ENCODE measurements around the gene PPME1.
A peak's percentile ranks its signal among the peaks of the same experiment; 100 is the strongest.
"Not testable (repeated sequence)": the region's sequence is repeated elsewhere in the genome, so short reads cannot be mapped to it uniquely, and the experiment has no call there.

The PPME1 gene

GRCh38 chr11:74170694-74171629 lies at the start of gene PPME1, which contains the start of gene C2CD3:
Gene PPME1, plus strand, starts transcription at chr11:74171289. Its CDS starts 133 bp downstream, at chr11:74171422.
Gene C2CD3, minus strand, starts transcription at chr11:74171002. Its CDS starts 210 bp downstream, at chr11:74170792.
- H3K27me3 ChIP-seq (ENCODE audit: insufficient read depth, low read length), result no peaks in the 10 kb centered on the region
- peak within 1 kb of the TSS; percentile 51 for H2AFZ ChIP-seq (ENCODE audit: low read depth, low read length)
- H3K4me1 ChIP-seq (ENCODE audit: insufficient read depth, low read length), result peaks cover 25% of the 10 kb centered on the region
- H3K9me3 ChIP-seq (ENCODE audit: low read length), result no peaks in the 10 kb centered on the region
- H3K4me3 ChIP-seq (ENCODE audit: low read length), result peak within 1 kb of the TSS; percentile 76
- H3K36me3 ChIP-seq (ENCODE audit: insufficient read depth, low read length), result peaks cover 20% of the 10 kb centered on the region

- Histone ChIP-seq H3K4me3 (ENCODE audit: low read length) (no peak overlapping the region), H3K9me3 (ENCODE audit: low read length) (peaks cover 3% of the 10 kb centered on the region), H3K36me3 (ENCODE audit: insufficient read depth, low read length) (peaks cover 30% of the 10 kb centered on the region), H3K4me1 (ENCODE audit: insufficient read depth, low read length) (no peaks in the 10 kb centered on the region), H2AFZ (ENCODE audit: low read depth, low read length) (no peak overlapping the region), H3K27me3 (ENCODE audit: insufficient read depth, low read length) (no peaks in the 10 kb centered on the region)
Observed at GRCh38 chr11:74121804-74122203, 49.3 kb upstream of the PPME1 start.

- Histone ChIP-seq H3K27me3 (ENCODE audit: insufficient read depth, low read length) (no peaks in the 10 kb centered on the region), H3K4me3 (ENCODE audit: low read length) (no peak overlapping the region), H3K36me3 (ENCODE audit: insufficient read depth, low read length) (peaks cover 25% of the 10 kb centered on the region), H2AFZ (ENCODE audit: low read depth, low read length) (no peak overlapping the region), H3K4me1 (ENCODE audit: insufficient read depth, low read length) (no peaks in the 10 kb centered on the region), H3K9me3 (ENCODE audit: low read length) (no peaks in the 10 kb centered on the region)
Observed at GRCh38 chr11:74123008-74123448, 48.1 kb upstream of the PPME1 start.

- H3K27me3 ChIP-seq (ENCODE audit: insufficient read depth, low read length); H3K4me1 ChIP-seq (ENCODE audit: insufficient read depth, low read length); H3K9me3 ChIP-seq (ENCODE audit: low read length); H3K4me3 ChIP-seq (ENCODE audit: low read length); H2AFZ ChIP-seq (ENCODE audit: low read depth, low read length): not testable (repeated sequence)
- H3K36me3 ChIP-seq (ENCODE audit: insufficient read depth, low read length), result peaks cover 40% of the 10 kb centered on the region
Observed at GRCh38 chr11:74129121-74129520, 42.0 kb upstream of the PPME1 start.

GRCh38 chr11:74132833-74133232 lies 38.3 kb upstream of the PPME1 start:
- Histone ChIP-seq H3K36me3 (ENCODE audit: insufficient read depth, low read length) (peaks cover 58% of the 10 kb centered on the region), H3K27me3 (ENCODE audit: insufficient read depth, low read length) (no peaks in the 10 kb centered on the region), H2AFZ (ENCODE audit: low read depth, low read length) (no peak overlapping the region), H3K4me3 (ENCODE audit: low read length) (no peak overlapping the region), H3K4me1 (ENCODE audit: insufficient read depth, low read length) (no peaks in the 10 kb centered on the region), H3K9me3 (ENCODE audit: low read length) (peaks cover 8% of the 10 kb centered on the region)

GRCh38 chr11:74133436-74133835 lies 37.7 kb upstream of the PPME1 start:
- H3K9me3 ChIP-seq (ENCODE audit: low read length), result peaks cover 8% of the 10 kb centered on the region
- H3K4me3 ChIP-seq (ENCODE audit: low read length), result no peak overlapping the region
- H3K27me3 ChIP-seq (ENCODE audit: insufficient read depth, low read length), result no peaks in the 10 kb centered on the region
- H3K4me1 ChIP-seq (ENCODE audit: insufficient read depth, low read length), result peaks cover under 1% of the 10 kb centered on the region
- no peak overlapping the region for H2AFZ ChIP-seq (ENCODE audit: low read depth, low read length)
- H3K36me3 ChIP-seq (ENCODE audit: insufficient read depth, low read length), result peaks cover 64% of the 10 kb centered on the region

- peaks cover 13% of the 10 kb centered on the region for H3K4me1 ChIP-seq (ENCODE audit: insufficient read depth, low read length)
- no peaks in the 10 kb centered on the region for H3K27me3 ChIP-seq (ENCODE audit: insufficient read depth, low read length)
- no peak overlapping the region for H3K4me3 ChIP-seq (ENCODE audit: low read length)
- no peak overlapping the region for H2AFZ ChIP-seq (ENCODE audit: low read depth, low read length)
- H3K9me3 ChIP-seq (ENCODE audit: low read length), result peaks cover 8% of the 10 kb centered on the region
- peaks cover 74% of the 10 kb centered on the region for H3K36me3 ChIP-seq (ENCODE audit: insufficient read depth, low read length)
Observed at GRCh38 chr11:74134661-74135060, 36.4 kb upstream of the PPME1 start.

GRCh38 chr11:74135127-74135840 lies 35.8 kb upstream of the PPME1 start:
- H3K36me3 ChIP-seq (ENCODE audit: insufficient read depth, low read length), result peaks cover 70% of the 10 kb centered on the region
- H2AFZ ChIP-seq (ENCODE audit: low read depth, low read length), result no peak overlapping the region
- no peaks in the 10 kb centered on the region for H3K27me3 ChIP-seq (ENCODE audit: insufficient read depth, low read length)
- peaks cover 7% of the 10 kb centered on the region for H3K9me3 ChIP-seq (ENCODE audit: low read length)
- peaks cover 14% of the 10 kb centered on the region for H3K4me1 ChIP-seq (ENCODE audit: insufficient read depth, low read length)
- no peak overlapping the region for H3K4me3 ChIP-seq (ENCODE audit: low read length)

- no peaks in the 10 kb centered on the region for H3K9me3 ChIP-seq (ENCODE audit: low read length)
- H3K36me3 ChIP-seq (ENCODE audit: insufficient read depth, low read length), result peaks cover 48% of the 10 kb centered on the region
- peaks cover 14% of the 10 kb centered on the region for H3K4me1 ChIP-seq (ENCODE audit: insufficient read depth, low read length)
- no peak overlapping the region for H3K4me3 ChIP-seq (ENCODE audit: low read length)
- no peak overlapping the region for H2AFZ ChIP-seq (ENCODE audit: low read depth, low read length)
- no peaks in the 10 kb centered on the region for H3K27me3 ChIP-seq (ENCODE audit: insufficient read depth, low read length)
Observed at GRCh38 chr11:74138021-74138420, 33.1 kb upstream of the PPME1 start.

- H3K27me3 ChIP-seq (ENCODE audit: insufficient read depth, low read length), result no peaks in the 10 kb centered on the region
- peaks cover 42% of the 10 kb centered on the region for H3K36me3 ChIP-seq (ENCODE audit: insufficient read depth, low read length)
- no peaks in the 10 kb centered on the region for H3K9me3 ChIP-seq (ENCODE audit: low read length)
- H2AFZ ChIP-seq (ENCODE audit: low read depth, low read length), result no peak overlapping the region
- H3K4me1 ChIP-seq (ENCODE audit: insufficient read depth, low read length), result peaks cover 14% of the 10 kb centered on the region
- H3K4me3 ChIP-seq (ENCODE audit: low read length), result no peak overlapping the region
Observed at GRCh38 chr11:74138572-74138971, 32.5 kb upstream of the PPME1 start.

- peaks cover 14% of the 10 kb centered on the region for H3K4me1 ChIP-seq (ENCODE audit: insufficient read depth, low read length)
- no peak overlapping the region for H2AFZ ChIP-seq (ENCODE audit: low read depth, low read length)
- no peaks in the 10 kb centered on the region for H3K27me3 ChIP-seq (ENCODE audit: insufficient read depth, low read length)
- no peaks in the 10 kb centered on the region for H3K9me3 ChIP-seq (ENCODE audit: low read length)
- peaks cover 35% of the 10 kb centered on the region for H3K36me3 ChIP-seq (ENCODE audit: insufficient read depth, low read length)
- no peak overlapping the region for H3K4me3 ChIP-seq (ENCODE audit: low read length)
Observed at GRCh38 chr11:74139151-74139918, 31.8 kb upstream of the PPME1 start.

GRCh38 chr11:74139919-74140431 lies 31.1 kb upstream of the PPME1 start:
- H3K36me3 ChIP-seq (ENCODE audit: insufficient read depth, low read length), result peaks cover 35% of the 10 kb centered on the region
- H3K9me3 ChIP-seq (ENCODE audit: low read length); H3K4me3 ChIP-seq (ENCODE audit: low read length); H2AFZ ChIP-seq (ENCODE audit: low read depth, low read length); H3K27me3 ChIP-seq (ENCODE audit: insufficient read depth, low read length): not testable (repeated sequence)
- H3K4me1 ChIP-seq (ENCODE audit: insufficient read depth, low read length), result peaks cover 14% of the 10 kb centered on the region
